GM12874 (cell line): ENCODE measurements around the gene TXNDC9.
"Not testable (repeated sequence)": the region's sequence is repeated elsewhere in the genome, so short reads cannot be mapped to it uniquely, and the experiment has no call there.

ENCODE experiments used
- TF ChIP-seq, protein P1 (sequence below): IDR thresholded peaks from 2 replicates; pipeline ENCODE4 v1.5.1; 2011; ENCODE audit warnings: low read depth, mild to moderate bottlenecking, control low read depth, low read length, moderate library complexity; ENCODE audit not compliant: insufficient read depth

TXNDC9 gene

DNA sequence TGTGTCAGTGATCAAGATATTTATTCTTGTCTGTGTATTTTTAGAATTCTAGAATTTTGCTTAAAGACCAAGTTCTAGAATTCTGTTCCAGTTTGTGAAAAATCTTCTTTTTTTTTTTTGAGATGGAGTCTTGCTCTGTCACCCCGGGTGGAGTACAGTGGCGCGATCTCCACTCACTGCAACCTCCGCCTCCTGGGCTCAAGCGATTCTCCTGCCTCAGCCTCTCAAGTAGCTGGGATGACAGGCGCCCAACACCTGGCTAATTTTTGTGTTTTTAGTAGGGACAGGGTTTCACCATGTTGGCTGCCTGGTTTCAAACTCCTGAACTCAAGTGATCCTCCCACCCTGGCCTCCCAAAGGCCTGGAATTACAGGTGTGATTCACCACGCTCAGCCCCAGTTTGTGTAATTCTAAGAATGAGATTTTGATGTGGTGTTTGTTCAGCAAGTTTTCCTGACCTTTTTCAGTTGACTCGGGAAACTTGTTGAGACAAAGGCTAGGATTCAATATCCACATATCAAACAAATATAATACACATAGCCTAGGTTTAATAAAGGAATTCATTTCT is 4.6 kb upstream of the TXNDC9 start:
- TF ChIP-seq, protein P1, sequence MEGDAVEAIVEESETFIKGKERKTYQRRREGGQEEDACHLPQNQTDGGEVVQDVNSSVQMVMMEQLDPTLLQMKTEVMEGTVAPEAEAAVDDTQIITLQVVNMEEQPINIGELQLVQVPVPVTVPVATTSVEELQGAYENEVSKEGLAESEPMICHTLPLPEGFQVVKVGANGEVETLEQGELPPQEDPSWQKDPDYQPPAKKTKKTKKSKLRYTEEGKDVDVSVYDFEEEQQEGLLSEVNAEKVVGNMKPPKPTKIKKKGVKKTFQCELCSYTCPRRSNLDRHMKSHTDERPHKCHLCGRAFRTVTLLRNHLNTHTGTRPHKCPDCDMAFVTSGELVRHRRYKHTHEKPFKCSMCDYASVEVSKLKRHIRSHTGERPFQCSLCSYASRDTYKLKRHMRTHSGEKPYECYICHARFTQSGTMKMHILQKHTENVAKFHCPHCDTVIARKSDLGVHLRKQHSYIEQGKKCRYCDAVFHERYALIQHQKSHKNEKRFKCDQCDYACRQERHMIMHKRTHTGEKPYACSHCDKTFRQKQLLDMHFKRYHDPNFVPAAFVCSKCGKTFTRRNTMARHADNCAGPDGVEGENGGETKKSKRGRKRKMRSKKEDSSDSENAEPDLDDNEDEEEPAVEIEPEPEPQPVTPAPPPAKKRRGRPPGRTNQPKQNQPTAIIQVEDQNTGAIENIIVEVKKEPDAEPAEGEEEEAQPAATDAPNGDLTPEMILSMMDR: no peak

GRCh38 chr2:99338029-99338585 is 2.0 kb upstream of the TXNDC9 start:
- TF ChIP-seq, protein P1: no peak

DNA sequence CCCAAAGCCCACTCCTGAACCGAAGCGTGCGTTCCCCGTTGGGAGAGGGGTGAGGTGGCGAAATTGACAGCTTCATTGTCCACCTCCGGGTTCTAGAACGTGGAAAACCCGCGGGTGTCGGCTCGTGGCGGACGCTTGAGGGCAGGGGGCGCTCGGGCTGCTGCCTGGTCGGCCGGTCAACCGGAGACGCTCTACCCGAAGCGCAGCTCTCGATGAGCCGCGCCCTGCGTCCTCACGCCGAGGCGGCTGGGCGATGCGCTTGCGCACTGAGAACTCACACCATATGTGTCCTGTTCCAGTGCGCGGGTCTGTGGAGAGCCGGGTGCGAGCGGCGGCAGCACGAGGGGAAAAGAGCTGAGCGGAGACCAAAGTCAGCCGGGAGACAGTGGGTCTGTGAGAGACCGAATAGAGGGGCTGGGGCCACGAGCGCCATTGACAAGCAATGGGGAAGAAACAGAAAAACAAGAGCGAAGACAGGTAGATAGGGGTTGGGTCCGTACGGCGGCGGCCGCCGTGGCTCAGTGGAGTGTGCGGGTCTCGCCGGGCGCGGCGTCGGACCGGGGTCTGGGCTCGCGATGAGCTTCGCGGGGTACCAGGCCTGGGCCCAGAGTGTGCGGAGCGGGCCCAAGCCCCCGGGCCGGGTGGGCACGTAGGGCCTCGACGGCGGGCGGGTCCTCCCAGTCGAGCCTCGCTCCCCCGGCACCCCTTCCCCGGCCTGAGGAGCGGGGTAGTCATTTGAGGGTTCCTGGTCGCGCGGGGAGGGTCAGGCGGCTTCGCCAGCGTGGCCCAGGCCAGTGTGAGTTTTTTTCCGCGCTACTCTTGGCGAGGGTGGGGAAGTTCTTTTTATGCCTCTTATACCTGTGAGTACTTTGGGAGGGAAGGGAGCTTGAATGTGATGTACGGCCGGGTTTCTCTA is 1.2 kb upstream of the TXNDC9 start, which contains the start of gene EIF5B:
TSS of gene EIF5B (plus strand) at position 277 of the 916 bp plus-strand sequence. CDS start at position 443, 166 bp downstream.
- TF ChIP-seq, protein P1: peak; percentile 83

DNA sequence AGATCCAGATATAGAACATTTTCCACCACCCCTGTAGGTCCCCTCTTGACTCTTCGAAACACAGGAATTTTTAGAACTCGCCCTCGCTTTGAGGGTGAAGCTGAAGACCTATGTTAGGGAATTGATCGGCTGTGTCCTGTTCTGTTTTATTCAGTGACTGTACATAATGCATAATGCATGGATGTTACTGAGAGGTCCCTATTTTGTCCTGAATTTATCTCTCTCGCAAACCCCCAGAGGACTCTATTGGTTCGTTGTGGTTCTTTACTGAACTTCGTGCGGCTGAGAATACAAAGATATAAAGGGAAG is 625 bp upstream of the TXNDC9 start:
- TF ChIP-seq, protein P1: no peak

DNA sequence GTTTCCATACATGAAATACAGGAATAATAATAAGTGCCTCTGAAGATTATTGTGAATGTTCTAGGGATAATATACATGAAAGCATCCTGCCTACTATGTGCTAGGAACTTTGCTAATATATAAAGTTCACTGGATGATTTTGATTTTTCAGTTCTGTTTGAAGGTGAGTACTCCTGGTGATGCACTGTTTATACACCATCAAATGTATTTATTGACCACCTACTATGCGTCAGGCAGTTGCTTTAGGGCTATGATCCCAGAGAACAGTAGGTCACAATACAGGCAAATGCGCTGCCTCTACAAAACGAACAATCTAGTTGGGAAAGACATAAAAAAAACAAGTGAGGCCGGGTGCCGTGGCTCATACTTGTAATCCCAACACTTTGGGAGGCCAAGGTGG is 10.7 kb downstream of the TXNDC9 start:
- TF ChIP-seq, protein P1: no peak

- TF ChIP-seq, protein P1: no peak
Measured at GRCh38 chr2:99317161-99317872, 18.8 kb downstream of the TXNDC9 start.

- TF ChIP-seq, protein P1: not testable (repeated sequence)
Measured at GRCh38 chr2:99301097-99301496, 35.0 kb downstream of the TXNDC9 start, which contains the start of gene LYG1. LYG1 (minus strand) TSS chr2:99301197; CDS start chr2:99295670, 5,527 bp downstream.
